HepG2 (cell line): ENCODE data around the gene INHA. TPM values are rescaled to one million over a fixed set of nuclear protein-coding genes. Genes with fewer than 3 reads are reported as not detected.

Experiments used
- CBX1 ChIP-seq: IDR thresholded peaks from one replicate; pipeline ENCODE4 v1.6.1; 2016; ENCODE audit warnings: antibody characterized with exemption, low read depth
- DPF2 ChIP-seq: sonication (generic); formaldehyde crosslinking; IDR thresholded peaks from 2 replicates; pipeline ENCODE4 v1.4.0; 2020; ENCODE audit warnings: mild to moderate bottlenecking, low read depth, missing genetic modification reagents, borderline replicate concordance
- KLF9 ChIP-seq: IDR thresholded peaks from 2 replicates; pipeline ENCODE4 v1.6.1; 2016; ENCODE audit warnings: low read depth
- MEF2D ChIP-seq: sonication (generic); formaldehyde crosslinking; IDR thresholded peaks from 2 replicates; pipeline ENCODE4 v1.5.1; 2020; ENCODE audit warnings: mild to moderate bottlenecking, missing genetic modification reagents
- MTA3 ChIP-seq: sonication (generic); formaldehyde crosslinking; IDR thresholded peaks from 2 replicates; pipeline ENCODE4 v1.4.0; 2020; ENCODE audit warnings: missing genetic modification reagents
- MTERF4 ChIP-seq: sonication (generic); formaldehyde crosslinking; IDR thresholded peaks from 2 replicates; pipeline ENCODE4 v1.8.0; 2023; ENCODE audit warnings: mild to moderate bottlenecking, missing genetic modification reagents
- MXI1 ChIP-seq: IDR thresholded peaks from 3 replicates; pipeline ENCODE4 v1.6.1; 2012; ENCODE audit warnings: low read depth, low read length, inconsistent platforms, borderline replicate concordance
- NFATC3 ChIP-seq: sonication (generic); formaldehyde crosslinking; IDR thresholded peaks from 2 replicates; pipeline ENCODE4 v1.5.1; 2020; ENCODE audit warnings: mild to moderate bottlenecking, missing genetic modification reagents
- NR3C1 ChIP-seq: sonication (generic); formaldehyde crosslinking; IDR thresholded peaks from 2 replicates; pipeline ENCODE4 v1.4.0; 2020; ENCODE audit warnings: missing genetic modification reagents
- PATZ1 ChIP-seq: sonication (generic); formaldehyde crosslinking; IDR thresholded peaks from 2 replicates; pipeline ENCODE4 v1.4.0; 2020; ENCODE audit warnings: missing genetic modification reagents
- RBAK ChIP-seq: sonication (generic); formaldehyde crosslinking; IDR thresholded peaks from 2 replicates; pipeline ENCODE4 v1.5.1; 2020; ENCODE audit warnings: mild to moderate bottlenecking, missing genetic modification reagents
- RFX1 ChIP-seq: fragments of 450-650 bp; IDR thresholded peaks from 2 replicates; pipeline ENCODE4 v1.6.1; 2017
- SSRP1 ChIP-seq: IDR thresholded peaks from 2 replicates; pipeline ENCODE4 v1.6.1; 2016; ENCODE audit warnings: control low read depth
- ZFP37 ChIP-seq: sonication (generic); formaldehyde crosslinking; IDR thresholded peaks from 2 replicates; pipeline ENCODE4 v1.4.0; 2020; ENCODE audit warnings: missing genetic modification reagents, borderline replicate concordance
- ZNF256 ChIP-seq: sonication (generic); formaldehyde crosslinking; conservative IDR thresholded peaks from 2 replicates; pipeline ENCODE4 v1.4.0; 2020; ENCODE audit warnings: missing genetic modification reagents
- ZNF383 ChIP-seq: sonication (generic); formaldehyde crosslinking; IDR thresholded peaks from 2 replicates; pipeline ENCODE4 v1.4.0; 2020; ENCODE audit warnings: missing genetic modification reagents, mild to moderate bottlenecking, borderline replicate concordance
- ZNF446 ChIP-seq: sonication (generic); formaldehyde crosslinking; IDR thresholded peaks from 2 replicates; pipeline ENCODE4 v1.5.0; 2020; ENCODE audit warnings: mild to moderate bottlenecking, missing genetic modification reagents
- ZNF546 ChIP-seq: sonication (generic); formaldehyde crosslinking; conservative IDR thresholded peaks from 2 replicates; pipeline ENCODE4 v1.8.1; 2023; ENCODE audit warnings: mild to moderate bottlenecking, missing genetic modification reagents
- ZNF569 ChIP-seq: sonication (generic); formaldehyde crosslinking; IDR thresholded peaks from 2 replicates; pipeline ENCODE4 v1.5.0; 2020; ENCODE audit warnings: mild to moderate bottlenecking, missing genetic modification reagents, moderate library complexity, borderline replicate concordance
- ZNF607 ChIP-seq: sonication (generic); formaldehyde crosslinking; IDR thresholded peaks from 2 replicates; pipeline ENCODE4 v1.5.1; 2020; ENCODE audit warnings: missing genetic modification reagents, mild to moderate bottlenecking, borderline replicate concordance
- ZNF766 ChIP-seq: sonication (generic); formaldehyde crosslinking; IDR thresholded peaks from 2 replicates; pipeline ENCODE4 v1.5.0; 2020; ENCODE audit warnings: missing genetic modification reagents, borderline replicate concordance
- ZNF83 ChIP-seq: sonication (generic); formaldehyde crosslinking; IDR thresholded peaks from 2 replicates; pipeline ENCODE4 v1.4.0; 2020; ENCODE audit warnings: missing genetic modification reagents, mild to moderate bottlenecking, borderline replicate concordance
- polyA plus RNA-seq, 8 experiments: library from polyadenylated mRNA; depleted of rRNA in 3 of 8; stranded (reverse) in 7 of 8; unstranded in 1 of 8; fragments of >200 nt; fragmentation: Illumina TruSeq in 4 of 8; extraction: Trizol in 4 of 8; gene quantifications; 2 replicates each; pipeline versions ENCODE4 v1.2.1 to v1.2.3, GENCODE V29; 2011 to 2016; ENCODE audit warnings: low read depth in 4 of 8, missing spikeins in 1 of 8, mixed read lengths in 1 of 8; ENCODE audit not compliant: insufficient read depth in 1 of 8
- total RNA-seq, 5 experiments: library from RNA; depleted of rRNA; stranded (reverse); fragments of >200 nt; fragmentation: Illumina TruSeq; extraction: Trizol; gene quantifications; 2 replicates each; pipeline ENCODE4 v1.2.3, GENCODE V29; 2016; ENCODE audit warnings: low read depth in 1 of 5
- TF ChIP-seq, protein P1 (sequence below): sonication (generic); formaldehyde crosslinking; IDR thresholded peaks from 2 replicates; pipeline ENCODE4 v1.4.0; 2020; ENCODE audit warnings: missing genetic modification reagents
- TF ChIP-seq, protein P2 (sequence below): sonication (generic); formaldehyde crosslinking; conservative IDR thresholded peaks from 2 replicates; pipeline ENCODE4 v1.4.0; 2020; ENCODE audit warnings: mild to moderate bottlenecking, missing genetic modification reagents, moderate library complexity

Gene INHA
- total and polyA plus RNA-seq, 2 of the 13 experiments (the other 11 are each of a cell fraction or from before 2014, with no cell fraction given) = 4.1 to 15.2 TPM

DNA sequence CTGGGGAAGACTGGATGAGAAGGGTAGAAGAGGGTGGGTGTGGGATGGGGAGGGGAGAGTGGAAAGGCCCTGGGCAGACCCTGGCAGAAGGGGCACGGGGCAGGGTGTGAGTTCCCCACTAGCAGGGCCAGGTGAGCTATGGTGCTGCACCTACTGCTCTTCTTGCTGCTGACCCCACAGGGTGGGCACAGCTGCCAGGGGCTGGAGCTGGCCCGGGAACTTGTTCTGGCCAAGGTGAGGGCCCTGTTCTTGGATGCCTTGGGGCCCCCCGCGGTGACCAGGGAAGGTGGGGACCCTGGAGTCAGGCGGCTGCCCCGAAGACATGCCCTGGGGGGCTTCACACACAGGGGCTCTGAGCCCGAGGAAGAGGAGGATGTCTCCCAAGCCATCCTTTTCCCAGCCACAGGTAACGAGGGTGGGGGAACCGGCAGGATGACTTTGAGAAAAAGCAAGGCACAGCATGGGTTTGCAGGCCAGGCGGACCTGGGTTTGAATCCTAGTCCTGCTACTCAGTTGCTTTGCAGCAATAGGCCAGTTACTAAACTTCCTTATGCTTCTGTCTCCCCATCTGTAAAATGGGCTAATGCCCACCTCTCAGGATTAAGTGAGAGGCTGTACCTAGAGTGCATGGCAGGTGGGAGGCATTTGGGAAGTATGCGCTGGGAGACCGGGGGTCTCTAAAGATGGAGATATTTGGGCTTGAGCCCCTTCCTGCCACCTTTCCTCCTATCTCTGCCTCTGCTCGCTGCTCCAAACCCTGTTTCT, at the start of gene INHA (continued):
- TF ChIP-seq ZFP37 = 0 out of 2 replicates have a peak, but pooled peaks have one; percentile 35
- TF ChIP-seq PATZ1 (CRISPR knock-in tag) = no peak
- TF ChIP-seq, protein P1, sequence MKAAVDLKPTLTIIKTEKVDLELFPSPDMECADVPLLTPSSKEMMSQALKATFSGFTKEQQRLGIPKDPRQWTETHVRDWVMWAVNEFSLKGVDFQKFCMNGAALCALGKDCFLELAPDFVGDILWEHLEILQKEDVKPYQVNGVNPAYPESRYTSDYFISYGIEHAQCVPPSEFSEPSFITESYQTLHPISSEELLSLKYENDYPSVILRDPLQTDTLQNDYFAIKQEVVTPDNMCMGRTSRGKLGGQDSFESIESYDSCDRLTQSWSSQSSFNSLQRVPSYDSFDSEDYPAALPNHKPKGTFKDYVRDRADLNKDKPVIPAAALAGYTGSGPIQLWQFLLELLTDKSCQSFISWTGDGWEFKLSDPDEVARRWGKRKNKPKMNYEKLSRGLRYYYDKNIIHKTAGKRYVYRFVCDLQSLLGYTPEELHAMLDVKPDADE (CRISPR knock-in tag) = 0 out of 2 replicates have a peak, but pooled peaks have one; percentile 53
- no peak for TF ChIP-seq MTA3 (CRISPR knock-in tag)
- no peak for TF ChIP-seq ZNF83
- no peak for TF ChIP-seq RFX1
- no peak for TF ChIP-seq ZNF446 (CRISPR knock-in tag)
- no peak for TF ChIP-seq ZNF766 (CRISPR knock-in tag)
- TF ChIP-seq DPF2 (CRISPR knock-in tag) = 0 out of 2 replicates have a peak, but pooled peaks have one; percentile 8
- no peak for TF ChIP-seq CBX1
- TF ChIP-seq ZNF569 = no peak
- no peak for TF ChIP-seq ZNF256 (CRISPR knock-in tag)
- TF ChIP-seq ZNF607 (CRISPR knock-in tag) = 0 out of 2 replicates have a peak, but pooled peaks have one; percentile 54
- TF ChIP-seq RBAK = 0 out of 2 replicates have a peak, but pooled peaks have one; percentile 21
- no peak for TF ChIP-seq NFATC3
- no peak for TF ChIP-seq SSRP1 (CRISPR knock-in tag)
- TF ChIP-seq, protein P2, sequence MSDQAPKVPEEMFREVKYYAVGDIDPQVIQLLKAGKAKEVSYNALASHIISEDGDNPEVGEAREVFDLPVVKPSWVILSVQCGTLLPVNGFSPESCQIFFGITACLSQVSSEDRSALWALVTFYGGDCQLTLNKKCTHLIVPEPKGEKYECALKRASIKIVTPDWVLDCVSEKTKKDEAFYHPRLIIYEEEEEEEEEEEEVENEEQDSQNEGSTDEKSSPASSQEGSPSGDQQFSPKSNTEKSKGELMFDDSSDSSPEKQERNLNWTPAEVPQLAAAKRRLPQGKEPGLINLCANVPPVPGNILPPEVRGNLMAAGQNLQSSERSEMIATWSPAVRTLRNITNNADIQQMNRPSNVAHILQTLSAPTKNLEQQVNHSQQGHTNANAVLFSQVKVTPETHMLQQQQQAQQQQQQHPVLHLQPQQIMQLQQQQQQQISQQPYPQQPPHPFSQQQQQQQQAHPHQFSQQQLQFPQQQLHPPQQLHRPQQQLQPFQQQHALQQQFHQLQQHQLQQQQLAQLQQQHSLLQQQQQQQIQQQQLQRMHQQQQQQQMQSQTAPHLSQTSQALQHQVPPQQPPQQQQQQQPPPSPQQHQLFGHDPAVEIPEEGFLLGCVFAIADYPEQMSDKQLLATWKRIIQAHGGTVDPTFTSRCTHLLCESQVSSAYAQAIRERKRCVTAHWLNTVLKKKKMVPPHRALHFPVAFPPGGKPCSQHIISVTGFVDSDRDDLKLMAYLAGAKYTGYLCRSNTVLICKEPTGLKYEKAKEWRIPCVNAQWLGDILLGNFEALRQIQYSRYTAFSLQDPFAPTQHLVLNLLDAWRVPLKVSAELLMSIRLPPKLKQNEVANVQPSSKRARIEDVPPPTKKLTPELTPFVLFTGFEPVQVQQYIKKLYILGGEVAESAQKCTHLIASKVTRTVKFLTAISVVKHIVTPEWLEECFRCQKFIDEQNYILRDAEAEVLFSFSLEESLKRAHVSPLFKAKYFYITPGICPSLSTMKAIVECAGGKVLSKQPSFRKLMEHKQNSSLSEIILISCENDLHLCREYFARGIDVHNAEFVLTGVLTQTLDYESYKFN (CRISPR knock-in tag) = no peak
- TF ChIP-seq ZNF383 (CRISPR knock-in tag) = no peak
- peak; percentile 48; the same call in 1 of the 2 replicates for TF ChIP-seq ZNF546 (CRISPR knock-in tag)
- TF ChIP-seq MTERF4 (CRISPR knock-in tag) = 0 out of 2 replicates have a peak, but pooled peaks have one; percentile 54
- TF ChIP-seq KLF9 (CRISPR knock-in tag) = no peak
- no peak for TF ChIP-seq MEF2D
- no peak for TF ChIP-seq NR3C1
- TF ChIP-seq MXI1 = no peak
